ENCODE measurements around the gene ODAD2.
"Not testable (repeated sequence)": the region's sequence is repeated elsewhere in the genome, so short reads cannot be mapped to it uniquely, and the experiment has no call there.

The ODAD2 gene

GRCh38 chr10:27998954-27999275 lies at the start of gene ODAD2:
TSS of gene ODAD2 (minus strand) at chr10:27999079. CDS start at chr10:27995142, 3,937 bp downstream.
- no peak for DNase-seq (ENCODE audit: low read depth)

- no peak for DNase-seq (ENCODE audit: low read depth)
Measured at GRCh38 chr10:28047061-28047460, 48.2 kb upstream of the ODAD2 start.

GRCh38 chr10:28046579-28046978 lies 47.7 kb upstream of the ODAD2 start:
- no peak for DNase-seq (ENCODE audit: low read depth)

- no peak for DNase-seq (ENCODE audit: low read depth)
Measured at GRCh38 chr10:28043941-28044340, 45.1 kb upstream of the ODAD2 start.

- no peak for DNase-seq (ENCODE audit: low read depth)
Measured at GRCh38 chr10:28036587-28036986, 37.7 kb upstream of the ODAD2 start.

- DNase-seq (ENCODE audit: low read depth) = no peak
Measured at GRCh38 chr10:28020993-28021982, 22.4 kb upstream of the ODAD2 start.

GRCh38 chr10:28020080-28020860 lies 21.4 kb upstream of the ODAD2 start:
- DNase-seq (ENCODE audit: low read depth) = no peak

GRCh38 chr10:28014651-28015050 lies 15.8 kb upstream of the ODAD2 start:
- DNase-seq (ENCODE audit: low read depth) = no peak

GRCh38 chr10:28012990-28013515 lies 14.2 kb upstream of the ODAD2 start:
- no peak for DNase-seq (ENCODE audit: low read depth)

GRCh38 chr10:28010821-28011220 lies 11.9 kb upstream of the ODAD2 start:
- DNase-seq (ENCODE audit: low read depth) = no peak

- DNase-seq (ENCODE audit: low read depth) = no peak
Measured at GRCh38 chr10:28008054-28008453, 9.2 kb upstream of the ODAD2 start.

- DNase-seq (ENCODE audit: low read depth) = no peak
Measured at GRCh38 chr10:28001353-28001752, 2.5 kb upstream of the ODAD2 start.

GRCh38 chr10:27998178-27998953 lies 513 bp downstream of the ODAD2 start:
- peak; percentile 1 for DNase-seq (ENCODE audit: low read depth)

GRCh38 chr10:27997865-27998177 lies 1.1 kb downstream of the ODAD2 start:
- no peak for DNase-seq (ENCODE audit: low read depth)

- no peak for DNase-seq (ENCODE audit: low read depth)
Measured at GRCh38 chr10:27995311-27995710, 3.6 kb downstream of the ODAD2 start.

GRCh38 chr10:27989357-27989756 lies 9.5 kb downstream of the ODAD2 start:
- DNase-seq (ENCODE audit: low read depth) = not testable (repeated sequence)

GRCh38 chr10:27986821-27987220 lies 12.1 kb downstream of the ODAD2 start:
- DNase-seq (ENCODE audit: low read depth) = no peak

GRCh38 chr10:27982875-27983543 lies 15.9 kb downstream of the ODAD2 start:
- no peak for DNase-seq (ENCODE audit: low read depth)

- no peak for DNase-seq (ENCODE audit: low read depth)
Measured at GRCh38 chr10:27981744-27982143, 17.1 kb downstream of the ODAD2 start.

GRCh38 chr10:27970795-27971194 lies 28.1 kb downstream of the ODAD2 start:
- not testable (repeated sequence) for DNase-seq (ENCODE audit: low read depth)

GRCh38 chr10:27969931-27970330 lies 28.9 kb downstream of the ODAD2 start:
- DNase-seq (ENCODE audit: low read depth) = not testable (repeated sequence)
